ENCODE measurements around the gene MGLL.
"Not testable (repeated sequence)": the region's sequence is repeated elsewhere in the genome, so short reads cannot be mapped to it uniquely, and the experiment has no call there.

MGLL gene

DNA sequence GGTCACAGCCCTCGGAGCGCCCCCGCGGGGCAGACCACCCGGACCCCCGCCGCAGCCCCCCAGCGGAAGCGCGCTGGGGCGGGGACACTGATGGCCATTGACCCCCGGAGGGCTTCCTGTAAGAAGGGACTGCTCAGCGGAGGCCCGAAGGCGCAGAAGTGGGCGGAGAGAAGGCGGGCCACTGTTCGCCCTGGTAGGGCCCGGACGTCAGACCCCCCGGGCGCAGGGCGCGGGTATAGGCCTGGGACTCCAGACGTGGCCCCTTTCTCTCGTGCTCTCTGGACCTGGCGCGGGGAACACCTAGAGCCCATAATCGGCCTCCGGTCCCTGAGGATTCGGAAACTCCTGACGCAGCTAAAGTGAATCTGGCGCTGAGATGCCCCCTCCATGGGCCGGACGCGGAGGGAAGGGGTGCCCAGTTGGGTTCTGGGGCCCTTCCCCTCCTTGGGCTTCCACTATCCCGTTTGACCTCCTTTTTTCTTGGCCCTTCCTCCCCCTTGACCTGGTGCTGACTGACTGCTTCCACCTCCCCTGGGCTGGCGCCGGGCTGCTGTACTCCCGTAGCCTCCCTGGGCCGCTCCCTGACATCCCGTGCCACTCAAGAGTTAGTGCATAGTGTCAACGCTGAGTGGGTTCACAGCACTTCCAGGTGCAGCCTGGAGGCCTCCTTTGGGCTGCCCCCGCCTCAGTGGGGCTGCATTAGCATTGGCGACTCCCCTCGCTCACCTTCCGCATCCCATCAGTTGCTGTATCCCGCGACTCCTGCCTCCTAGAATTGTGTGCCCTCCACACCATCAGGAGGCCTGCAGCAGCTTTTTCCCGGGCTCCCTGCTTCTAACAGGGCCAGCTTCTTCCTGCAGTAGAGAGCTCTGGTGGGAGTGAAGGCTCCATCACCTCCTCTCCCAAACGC is 148.9 kb downstream of the MGLL start:
- DNase-seq (ENCODE audit: low read depth), result peak; percentile 29

DNA sequence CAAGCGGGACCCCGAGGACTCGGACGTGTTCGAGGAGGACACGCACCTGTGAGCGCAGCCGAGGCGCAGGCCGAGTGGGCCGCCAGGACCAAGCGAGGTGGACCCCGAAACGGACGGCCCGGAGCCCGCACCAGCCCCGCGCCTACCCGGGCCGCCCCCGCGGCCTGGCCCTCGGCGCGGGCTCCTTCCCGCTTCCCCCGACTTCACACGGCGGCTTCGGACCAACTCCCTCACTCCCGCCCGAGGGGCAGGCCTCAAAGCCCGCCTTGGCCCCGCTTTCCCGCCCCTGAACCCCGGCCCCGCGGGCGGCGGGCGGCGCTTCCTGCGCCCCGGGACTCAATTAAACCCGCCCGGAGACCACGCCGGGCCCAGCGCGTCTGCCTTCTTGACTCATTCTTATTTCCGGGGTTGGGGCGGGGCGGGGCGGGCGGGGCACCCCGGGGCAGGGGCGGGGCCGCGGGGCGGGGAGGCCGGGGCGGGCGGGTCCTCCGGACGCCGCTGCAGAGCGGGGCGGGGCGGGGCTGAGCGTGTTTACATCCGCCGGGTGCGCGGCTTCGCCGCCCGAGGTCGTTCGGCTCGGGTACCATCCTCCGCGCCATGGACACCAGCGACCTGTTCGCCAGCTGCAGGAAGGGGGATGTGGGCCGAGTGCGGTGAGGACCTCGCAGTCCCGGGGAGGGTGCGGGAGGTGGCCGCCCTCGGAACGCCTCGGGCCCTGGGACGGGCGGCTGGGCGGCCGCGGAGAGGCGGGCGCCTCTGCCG is 149.7 kb downstream of the MGLL start, which contains the start of gene ABTB1:
Gene ABTB1, plus strand, starts transcription at position 524 of the 762 bp plus-strand sequence. Its CDS starts 74 bp downstream, at position 598.
- peak; percentile 72 for DNase-seq (ENCODE audit: low read depth)

- no peak for DNase-seq (ENCODE audit: low read depth)
Measured at GRCh38 chr3:127671523-127672428, 150.5 kb downstream of the MGLL start.

DNA sequence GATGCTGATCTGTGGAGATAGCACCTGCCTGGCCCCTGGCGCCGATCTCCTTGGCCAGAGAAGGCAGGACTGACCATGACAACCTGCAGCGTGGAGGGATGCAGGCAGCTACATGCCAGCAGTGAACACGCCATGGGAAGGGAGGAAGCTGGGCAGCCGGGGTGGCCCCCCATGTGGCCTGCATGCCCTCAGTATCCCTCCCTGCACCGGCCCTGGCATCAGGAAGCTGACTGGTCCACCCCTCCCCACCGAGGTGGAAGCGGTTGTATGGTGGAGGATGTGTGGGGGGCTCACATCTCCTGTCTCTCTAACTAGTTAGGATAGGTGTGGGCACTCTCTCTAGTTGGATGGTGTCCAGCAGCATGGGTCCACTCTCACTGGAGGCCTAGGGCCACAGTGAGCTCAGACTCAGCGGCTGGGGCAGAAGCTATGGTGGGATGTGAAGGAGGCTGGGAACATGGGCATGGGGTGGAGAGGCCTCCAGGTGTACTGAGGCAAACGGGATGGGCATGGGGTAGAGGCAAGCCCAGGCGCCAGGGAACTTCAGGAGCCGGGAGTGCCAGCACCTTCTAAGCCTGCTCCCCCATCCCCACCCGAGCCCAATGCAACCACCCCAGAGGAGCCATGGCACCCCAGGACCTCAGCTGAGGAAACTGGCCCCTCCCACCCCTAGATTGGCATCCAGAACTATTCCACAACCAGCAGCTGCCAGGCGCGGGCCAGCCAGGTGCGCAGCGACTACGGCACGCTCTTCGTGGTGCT is 151.4 kb downstream of the MGLL start:
- no peak for DNase-seq (ENCODE audit: low read depth)

GRCh38 chr3:127670229-127670559 is 152.1 kb downstream of the MGLL start:
- no peak for DNase-seq (ENCODE audit: low read depth)

DNA sequence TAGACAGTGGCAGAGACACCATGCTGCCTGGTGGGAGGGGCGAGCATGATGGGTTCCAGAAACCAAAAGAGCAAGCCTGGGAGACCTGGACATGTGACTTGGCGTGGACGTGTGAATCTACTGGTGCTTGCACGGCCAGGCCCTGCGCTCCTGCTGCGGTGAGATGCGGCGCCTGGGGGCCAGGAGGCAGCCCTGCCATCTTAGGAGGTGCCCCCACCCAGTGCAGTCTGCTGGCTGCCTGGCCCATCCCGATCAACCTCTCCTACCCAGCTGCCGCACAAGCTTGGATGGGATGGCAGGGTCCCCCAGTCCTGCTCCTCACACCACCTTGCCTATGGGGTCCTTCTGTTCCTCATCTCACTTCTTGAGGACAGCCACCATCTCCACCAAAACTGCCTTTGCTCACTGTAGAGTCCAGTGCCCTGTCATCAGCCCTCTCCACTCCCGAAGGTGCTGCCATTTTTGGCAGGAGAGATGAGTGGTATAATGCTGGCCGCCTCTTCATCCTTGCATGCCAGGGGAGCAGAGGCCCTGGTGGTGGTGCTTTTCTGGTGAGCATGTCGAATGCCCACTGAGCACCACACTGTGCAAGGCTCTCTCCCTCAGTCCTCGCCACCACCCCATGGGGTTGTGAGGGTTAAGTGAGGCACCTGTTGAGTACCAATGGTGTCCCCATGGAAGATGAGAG is 152.6 kb downstream of the MGLL start:
- no peak for DNase-seq (ENCODE audit: low read depth)

DNA sequence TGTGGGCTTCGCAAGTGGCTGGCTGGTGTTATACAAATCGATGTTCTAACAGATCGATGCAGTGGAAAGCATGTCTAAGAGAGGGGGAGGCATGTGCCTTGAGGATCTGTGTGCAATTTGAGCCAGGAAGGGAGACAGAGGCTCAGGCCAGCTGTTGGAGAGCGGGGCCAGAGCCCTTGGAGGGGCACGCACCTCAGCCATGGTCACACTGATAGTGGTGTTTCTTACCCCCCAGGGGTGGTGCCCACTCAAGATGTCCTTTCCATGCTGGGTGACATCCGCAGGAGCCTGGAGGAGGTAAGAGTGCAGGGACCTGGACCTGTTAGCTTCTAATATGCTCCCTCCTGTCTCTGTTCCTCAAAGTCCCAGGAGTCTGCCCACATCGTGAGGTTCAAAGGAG is 153.4 kb downstream of the MGLL start:
- no peak for DNase-seq (ENCODE audit: low read depth)

DNA sequence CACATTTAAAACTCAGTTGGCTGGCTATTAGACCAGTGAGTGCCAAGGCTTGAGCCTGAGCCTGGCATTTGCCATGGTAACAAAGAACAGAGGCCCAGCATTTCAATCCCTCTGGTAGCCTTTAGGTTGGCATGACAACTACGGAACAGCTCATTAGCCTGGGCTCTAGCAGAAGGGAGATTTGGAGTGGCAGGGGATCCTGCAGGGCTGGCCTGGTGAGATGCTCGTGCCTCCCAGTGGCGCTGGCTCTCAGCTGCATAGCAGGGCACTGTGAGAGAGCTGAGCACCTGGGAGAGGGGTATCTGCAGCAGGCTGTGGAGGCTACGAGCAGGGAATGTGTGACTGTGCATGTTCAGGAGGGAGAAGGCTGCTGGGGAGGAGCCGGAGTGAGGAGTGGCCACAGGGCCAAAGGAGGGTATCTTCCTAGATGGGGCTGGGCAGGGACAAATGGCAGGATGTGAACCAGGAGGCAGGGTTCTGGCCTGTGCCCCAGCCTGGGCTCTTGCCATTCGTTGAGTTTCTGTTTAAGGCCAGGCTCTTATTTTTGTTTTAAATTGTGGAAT is 155.1 kb downstream of the MGLL start:
- no peak for DNase-seq (ENCODE audit: low read depth)

DNA sequence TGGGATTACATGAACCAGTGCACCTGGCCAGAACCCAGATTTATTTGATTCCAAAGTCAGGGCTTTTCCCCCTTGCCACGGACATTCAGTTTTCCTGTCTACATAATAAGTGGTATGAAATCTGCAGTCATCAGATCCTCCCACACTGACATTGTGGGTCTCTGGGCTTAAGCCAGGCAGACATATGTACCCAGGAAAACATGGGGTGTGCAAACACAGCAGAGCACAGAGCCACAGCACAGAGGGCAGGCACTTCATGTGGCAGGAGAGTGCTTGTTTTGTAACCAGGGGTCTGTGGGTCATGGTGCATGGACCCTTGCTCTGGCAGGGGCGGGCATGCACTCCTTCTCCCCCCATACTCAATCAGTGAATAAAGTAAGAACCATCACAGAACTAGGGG is 155.6 kb downstream of the MGLL start:
- DNase-seq (ENCODE audit: low read depth), result no peak

DNA sequence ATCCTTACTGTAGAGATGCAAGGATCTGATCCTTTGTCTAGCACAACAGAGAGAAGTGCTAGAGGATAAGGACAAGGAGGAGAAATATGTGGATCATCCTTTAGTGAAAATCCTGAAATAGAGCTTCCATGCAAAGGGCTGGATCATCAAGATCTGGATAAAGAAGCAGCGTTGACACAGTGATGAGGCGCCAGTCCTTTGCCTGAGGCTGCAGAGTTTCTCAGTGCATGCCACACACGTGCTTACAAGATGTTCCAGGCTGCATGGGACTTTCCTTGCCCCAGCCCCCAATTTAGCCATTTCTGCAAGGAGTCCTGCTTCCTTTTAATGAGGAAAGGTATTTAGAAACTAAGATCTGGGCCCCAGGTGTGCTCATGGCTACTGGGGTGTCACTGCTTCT is 156.7 kb downstream of the MGLL start:
- no peak for DNase-seq (ENCODE audit: low read depth)

- DNase-seq (ENCODE audit: low read depth), result no peak
Measured at GRCh38 chr3:127665165-127665564, 157.2 kb downstream of the MGLL start.

GRCh38 chr3:127663151-127663550 is 159.2 kb downstream of the MGLL start:
- DNase-seq (ENCODE audit: low read depth), result no peak

GRCh38 chr3:127662001-127662469 is 160.3 kb downstream of the MGLL start:
- no peak for DNase-seq (ENCODE audit: low read depth)

DNA sequence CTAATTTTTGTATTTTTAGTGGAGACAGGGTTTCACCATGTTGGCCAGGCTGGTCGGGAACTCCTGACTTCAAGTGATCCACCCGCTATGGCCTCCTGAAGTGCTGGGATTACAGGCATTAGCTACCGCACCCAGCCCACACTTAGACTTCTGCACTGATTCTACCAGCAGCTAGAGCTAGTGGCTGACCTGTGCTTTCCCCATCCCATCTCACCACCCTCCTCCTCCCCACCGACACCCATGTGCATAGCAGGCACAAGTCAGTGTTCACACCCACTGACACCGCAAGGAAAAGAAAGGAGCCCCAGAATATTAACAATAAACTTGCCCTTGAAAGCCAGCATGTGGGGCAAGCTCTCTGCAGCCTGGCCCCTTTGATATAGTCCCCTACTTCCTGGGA is 160.7 kb downstream of the MGLL start:
- no peak for DNase-seq (ENCODE audit: low read depth)

- DNase-seq (ENCODE audit: low read depth), result no peak
Measured at GRCh38 chr3:127660621-127661251, 161.6 kb downstream of the MGLL start.

- no peak for DNase-seq (ENCODE audit: low read depth)
Measured at GRCh38 chr3:127658234-127658633, 164.1 kb downstream of the MGLL start.

GRCh38 chr3:127656906-127657305 is 165.4 kb downstream of the MGLL start:
- DNase-seq (ENCODE audit: low read depth), result no peak

- no peak for DNase-seq (ENCODE audit: low read depth)
Measured at GRCh38 chr3:127655641-127656040, 166.7 kb downstream of the MGLL start.

- not testable (repeated sequence) for DNase-seq (ENCODE audit: low read depth)
Measured at GRCh38 chr3:127654993-127655392, 167.3 kb downstream of the MGLL start.

GRCh38 chr3:127654374-127654773 is 167.9 kb downstream of the MGLL start:
- no peak for DNase-seq (ENCODE audit: low read depth)
